Activated naive CD8-positive, alpha-beta T cell (primary cell): ENCODE data around the gene TTC28.

ENCODE experiments used
- H3K27ac Mint-ChIP-seq: one replicate; pipeline ENCODE4 v1.8.0; 2021; ENCODE audit warnings: mixed read lengths
- H3K27me3 Mint-ChIP-seq: one replicate; pipeline ENCODE4 v1.8.0; 2021; ENCODE audit warnings: mixed read lengths
- H3K36me3 Mint-ChIP-seq: one replicate; pipeline ENCODE4 v1.8.0; 2021; ENCODE audit warnings: mixed read lengths
- H3K4me1 Mint-ChIP-seq: one replicate; pipeline ENCODE4 v1.8.0; 2021; ENCODE audit warnings: low read depth, mixed read lengths
- H3K4me3 Mint-ChIP-seq: one replicate; pipeline ENCODE4 v1.8.0; 2021; ENCODE audit warnings: mild to moderate bottlenecking, mixed read lengths
- H3K9me3 Mint-ChIP-seq: one replicate; pipeline ENCODE4 v1.8.0; 2021; ENCODE audit warnings: low read depth, mixed read lengths

TTC28 gene

GRCh38 chr22:27971926-27972325, 707.7 kb downstream of the TTC28 start:
- Mint-ChIP-seq H3K9me3 (peaks cover 9% of the 10 kb centered on the region), H3K27me3 (no peaks in the 10 kb centered on the region), H3K27ac (no peak overlapping the region), H3K4me1 (peaks cover 2% of the 10 kb centered on the region), H3K4me3 (no peak overlapping the region), H3K36me3 (peaks cover 28% of the 10 kb centered on the region)

- H3K4me1 Mint-ChIP-seq: peaks cover 2% of the 10 kb centered on the region
- H3K36me3 Mint-ChIP-seq: peaks cover 27% of the 10 kb centered on the region
- no peak overlapping the region for H3K4me3 Mint-ChIP-seq
- peaks cover 9% of the 10 kb centered on the region for H3K9me3 Mint-ChIP-seq
- H3K27me3 Mint-ChIP-seq: no peaks in the 10 kb centered on the region
- H3K27ac Mint-ChIP-seq: no peak overlapping the region
Measured at GRCh38 chr22:27970596-27971220, 708.9 kb downstream of the TTC28 start.

GRCh38 chr22:27966168-27967064, 713.2 kb downstream of the TTC28 start:
- Mint-ChIP-seq H3K27me3 (no peaks in the 10 kb centered on the region), H3K4me1 (peaks cover 2% of the 10 kb centered on the region), H3K27ac (peak overlapping the region; percentile 2), H3K36me3 (peaks cover 15% of the 10 kb centered on the region), H3K9me3 (peaks cover 5% of the 10 kb centered on the region), H3K4me3 (no peak overlapping the region)

- Mint-ChIP-seq H3K36me3 (peaks cover 3% of the 10 kb centered on the region), H3K27ac (no peak overlapping the region), H3K27me3 (no peaks in the 10 kb centered on the region), H3K4me3 (no peak overlapping the region), H3K9me3 (no peaks in the 10 kb centered on the region), H3K4me1 (no peaks in the 10 kb centered on the region)
Measured at GRCh38 chr22:27962268-27963044, 717.2 kb downstream of the TTC28 start.

GRCh38 chr22:27961680-27962079, 718.0 kb downstream of the TTC28 start:
- Mint-ChIP-seq H3K36me3 (peaks cover 3% of the 10 kb centered on the region), H3K4me1 (no peaks in the 10 kb centered on the region), H3K27ac (no peak overlapping the region), H3K9me3 (no peaks in the 10 kb centered on the region), H3K4me3 (no peak overlapping the region), H3K27me3 (no peaks in the 10 kb centered on the region)

GRCh38 chr22:27961182-27961581, 718.5 kb downstream of the TTC28 start:
- Mint-ChIP-seq H3K27me3 (no peaks in the 10 kb centered on the region), H3K27ac (no peak overlapping the region), H3K9me3 (no peaks in the 10 kb centered on the region), H3K4me1 (no peaks in the 10 kb centered on the region), H3K36me3 (peaks cover 3% of the 10 kb centered on the region), H3K4me3 (no peak overlapping the region)

GRCh38 chr22:27959335-27960090, 720.1 kb downstream of the TTC28 start:
- no peaks in the 10 kb centered on the region for H3K27me3 Mint-ChIP-seq
- H3K36me3 Mint-ChIP-seq: peaks cover 3% of the 10 kb centered on the region
- no peak overlapping the region for H3K27ac Mint-ChIP-seq
- no peak overlapping the region for H3K4me3 Mint-ChIP-seq
- no peaks in the 10 kb centered on the region for H3K4me1 Mint-ChIP-seq
- H3K9me3 Mint-ChIP-seq: no peaks in the 10 kb centered on the region

GRCh38 chr22:27952779-27953178, 726.9 kb downstream of the TTC28 start:
- H3K36me3 Mint-ChIP-seq: peaks cover 11% of the 10 kb centered on the region
- no peaks in the 10 kb centered on the region for H3K27me3 Mint-ChIP-seq
- H3K9me3 Mint-ChIP-seq: no peaks in the 10 kb centered on the region
- no peak overlapping the region for H3K27ac Mint-ChIP-seq
- H3K4me3 Mint-ChIP-seq: no peak overlapping the region
- no peaks in the 10 kb centered on the region for H3K4me1 Mint-ChIP-seq

GRCh38 chr22:27952091-27952490, 727.5 kb downstream of the TTC28 start:
- no peak overlapping the region for H3K27ac Mint-ChIP-seq
- no peak overlapping the region for H3K4me3 Mint-ChIP-seq
- H3K36me3 Mint-ChIP-seq: peaks cover 12% of the 10 kb centered on the region
- no peaks in the 10 kb centered on the region for H3K27me3 Mint-ChIP-seq
- no peaks in the 10 kb centered on the region for H3K4me1 Mint-ChIP-seq
- H3K9me3 Mint-ChIP-seq: no peaks in the 10 kb centered on the region

- Mint-ChIP-seq H3K27ac (no peak overlapping the region), H3K27me3 (no peaks in the 10 kb centered on the region), H3K9me3 (no peaks in the 10 kb centered on the region), H3K4me3 (no peak overlapping the region), H3K36me3 (peaks cover 19% of the 10 kb centered on the region), H3K4me1 (peaks cover 2% of the 10 kb centered on the region)
Measured at GRCh38 chr22:27949421-27949820, 730.2 kb downstream of the TTC28 start.

GRCh38 chr22:27948569-27948968, 731.1 kb downstream of the TTC28 start:
- no peaks in the 10 kb centered on the region for H3K9me3 Mint-ChIP-seq
- H3K36me3 Mint-ChIP-seq: peaks cover 18% of the 10 kb centered on the region
- no peak overlapping the region for H3K4me3 Mint-ChIP-seq
- peaks cover 2% of the 10 kb centered on the region for H3K4me1 Mint-ChIP-seq
- H3K27me3 Mint-ChIP-seq: no peaks in the 10 kb centered on the region
- no peak overlapping the region for H3K27ac Mint-ChIP-seq

GRCh38 chr22:27947448-27947847, 732.2 kb downstream of the TTC28 start:
- no peak overlapping the region for H3K4me3 Mint-ChIP-seq
- no peak overlapping the region for H3K27ac Mint-ChIP-seq

GRCh38 chr22:27941143-27941542, 738.5 kb downstream of the TTC28 start:
- no peaks in the 10 kb centered on the region for H3K9me3 Mint-ChIP-seq
- H3K27me3 Mint-ChIP-seq: no peaks in the 10 kb centered on the region
- no peak overlapping the region for H3K4me3 Mint-ChIP-seq
- no peak overlapping the region for H3K27ac Mint-ChIP-seq
- H3K4me1 Mint-ChIP-seq: peaks cover 2% of the 10 kb centered on the region
- peaks cover 11% of the 10 kb centered on the region for H3K36me3 Mint-ChIP-seq

More at GRCh38 chr22:27947448-27947847, 732.2 kb downstream of the TTC28 start:
- Mint-ChIP-seq H3K4me1 (peaks cover 2% of the 10 kb centered on the region), H3K27me3 (no peaks in the 10 kb centered on the region), H3K36me3 (peaks cover 13% of the 10 kb centered on the region), H3K9me3 (no peaks in the 10 kb centered on the region)

- peaks cover 4% of the 10 kb centered on the region for H3K36me3 Mint-ChIP-seq
Measured at GRCh38 chr22:27937453-27937852, 742.2 kb downstream of the TTC28 start.

More at GRCh38 chr22:27937453-27937852, 742.2 kb downstream of the TTC28 start:
- Mint-ChIP-seq H3K27ac (no peak overlapping the region), H3K27me3 (no peaks in the 10 kb centered on the region), H3K4me1 (no peaks in the 10 kb centered on the region), H3K9me3 (no peaks in the 10 kb centered on the region), H3K4me3 (no peak overlapping the region)
